Fibroblast of lung (primary cell): Measurements from ENCODE around the gene LANCL2.
"Not testable (repeated sequence)": the region's sequence is repeated elsewhere in the genome, so short reads cannot be mapped to it uniquely, and the experiment has no call there.

Source experiments
- CTCF ChIP-seq, 2 donors: IDR thresholded peaks in 1 of 2; conservative IDR thresholded peaks in 1 of 2; 1 replicate in 1 of 2; 2 replicates in 1 of 2; pipeline ENCODE4 v1.5.1; 2011 to 2012; ENCODE audit warnings: low read length in 2 of 2, control low read depth in 1 of 2, inconsistent platforms in 1 of 2, low read depth in 1 of 2, mild to moderate bottlenecking in 1 of 2
- EZH2 ChIP-seq: IDR thresholded peaks from 2 replicates; pipeline ENCODE4 v1.5.1; 2012; ENCODE audit warnings: low read length, control low read depth, mild to moderate bottlenecking; ENCODE audit errors: missing control alignments

GRCh38 chr7:55402506-55402905, 37.4 kb downstream of the LANCL2 start:
- TF ChIP-seq CTCF (conservative IDR thresholded peaks at IDR 0.05 in 1 of 2, IDR thresholded peaks at IDR 0.05 in 1 of 2; ENCODE audit: low read depth in 1 of 2, low read length in 2 of 2); EZH2: not testable (repeated sequence)
